Measurements from ENCODE around the gene ZNF80. TPM values are rescaled to one million over a fixed set of nuclear protein-coding genes. Genes with fewer than 3 reads are reported as not detected.
"Not testable (repeated sequence)": the region's sequence is repeated elsewhere in the genome, so short reads cannot be mapped to it uniquely, and the experiment has no call there.

ZNF80 gene
- not detected in 2 replicates for total RNA-seq (2014; rRNA removed; shearing (Covaris generic))

- DNase-seq (ENCODE audit: low spot score), result not testable (repeated sequence)
Observed at GRCh38 chr3:114237478-114237877, at the start of gene ZNF80. ZNF80 (minus strand) TSS chr3:114237578; CDS start chr3:114237074, 504 bp downstream.

DNA sequence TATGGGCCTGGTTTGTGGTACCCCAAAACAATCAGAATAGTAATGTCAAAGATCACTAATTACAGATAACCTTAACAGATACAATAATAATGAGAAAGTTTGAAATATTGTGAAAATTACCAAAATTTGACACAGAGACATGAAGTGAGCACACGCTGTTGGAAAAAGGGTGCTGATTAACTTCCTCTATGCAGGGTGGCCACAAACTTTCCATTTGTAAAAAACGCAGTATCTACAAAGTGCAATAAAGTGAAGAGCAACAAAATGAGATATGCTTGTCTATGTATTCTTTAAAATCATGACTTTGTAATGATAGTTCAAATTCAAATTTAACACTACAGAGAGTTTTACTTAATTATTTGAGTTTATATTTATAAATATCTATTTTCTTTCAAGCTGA lies 48.9 kb upstream of the ZNF80 start:
- no peak for DNase-seq (ENCODE audit: low spot score)

GRCh38 chr3:114285648-114286230 lies 48.4 kb upstream of the ZNF80 start:
- DNase-seq (ENCODE audit: low spot score), result no peak

DNA sequence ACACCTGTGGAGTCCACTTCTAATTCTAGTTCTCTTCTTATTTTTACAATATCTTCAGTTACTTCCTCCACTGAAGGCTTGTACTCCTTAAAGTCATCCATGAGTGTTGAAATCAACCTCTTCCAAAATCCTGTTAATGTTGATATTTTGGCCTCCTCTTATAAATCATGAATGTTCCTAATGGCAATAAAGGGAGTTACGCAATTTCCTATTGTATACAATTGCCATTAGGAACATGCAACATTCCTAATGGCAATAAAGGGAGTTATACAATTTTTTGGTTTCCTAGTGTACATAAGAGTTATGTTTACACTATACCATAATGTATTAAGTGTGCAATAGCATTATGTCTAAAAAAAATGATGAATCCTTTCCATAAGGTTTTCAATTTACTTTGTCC lies 47.3 kb upstream of the ZNF80 start:
- no peak for DNase-seq (ENCODE audit: low spot score)

DNA sequence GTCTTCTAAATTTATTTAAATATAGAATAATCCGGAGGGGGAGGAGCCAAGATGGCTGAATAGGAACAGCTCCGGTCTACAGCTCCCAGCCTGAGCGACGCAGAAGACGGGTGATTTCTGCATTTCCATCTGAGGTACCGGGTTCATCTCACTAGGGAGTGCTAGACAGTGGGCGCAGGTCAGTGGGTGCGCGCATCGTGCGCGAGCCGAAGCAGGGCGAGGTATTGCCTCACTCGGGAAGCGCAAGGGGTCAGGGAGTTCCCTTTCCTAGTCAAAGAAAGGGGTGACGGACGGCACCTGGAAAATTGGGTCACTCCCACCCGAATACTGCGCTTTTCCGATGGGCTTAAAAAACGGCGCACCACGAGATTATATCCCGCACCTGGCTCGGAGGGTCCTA lies 39.5 kb upstream of the ZNF80 start:
- not testable (repeated sequence) for DNase-seq (ENCODE audit: low spot score)

GRCh38 chr3:114274929-114275328 lies 37.6 kb upstream of the ZNF80 start:
- peak; percentile 22 for DNase-seq (ENCODE audit: low spot score)

GRCh38 chr3:114272271-114272670 lies 34.9 kb upstream of the ZNF80 start:
- DNase-seq (ENCODE audit: low spot score), result no peak

- DNase-seq (ENCODE audit: low spot score), result no peak
Observed at GRCh38 chr3:114270019-114270418, 32.6 kb upstream of the ZNF80 start.

GRCh38 chr3:114260152-114260551 lies 22.8 kb upstream of the ZNF80 start:
- DNase-seq (ENCODE audit: low spot score), result no peak

DNA sequence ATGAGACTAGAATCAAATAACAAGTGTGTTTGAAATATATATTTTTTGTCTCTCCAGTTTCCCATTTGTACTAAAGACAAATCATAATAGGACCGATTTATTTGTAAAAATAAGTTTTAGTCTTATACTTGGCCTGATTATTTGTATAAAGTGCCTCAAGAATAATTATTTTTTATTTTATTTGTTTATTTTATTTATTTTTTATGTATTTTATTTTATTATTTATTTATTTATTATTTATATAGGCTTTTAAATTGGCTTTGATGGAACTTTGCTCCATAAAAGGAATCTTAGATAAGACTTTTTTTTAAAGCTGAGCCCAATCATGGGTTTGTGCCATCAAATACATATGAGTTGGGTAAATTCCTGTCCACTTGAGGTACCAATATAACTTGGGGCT lies 22.2 kb upstream of the ZNF80 start:
- no peak for DNase-seq (ENCODE audit: low spot score)

GRCh38 chr3:114253505-114253904 lies 16.1 kb upstream of the ZNF80 start:
- no peak for DNase-seq (ENCODE audit: low spot score)

GRCh38 chr3:114252954-114253353 lies 15.6 kb upstream of the ZNF80 start:
- no peak for DNase-seq (ENCODE audit: low spot score)

DNA sequence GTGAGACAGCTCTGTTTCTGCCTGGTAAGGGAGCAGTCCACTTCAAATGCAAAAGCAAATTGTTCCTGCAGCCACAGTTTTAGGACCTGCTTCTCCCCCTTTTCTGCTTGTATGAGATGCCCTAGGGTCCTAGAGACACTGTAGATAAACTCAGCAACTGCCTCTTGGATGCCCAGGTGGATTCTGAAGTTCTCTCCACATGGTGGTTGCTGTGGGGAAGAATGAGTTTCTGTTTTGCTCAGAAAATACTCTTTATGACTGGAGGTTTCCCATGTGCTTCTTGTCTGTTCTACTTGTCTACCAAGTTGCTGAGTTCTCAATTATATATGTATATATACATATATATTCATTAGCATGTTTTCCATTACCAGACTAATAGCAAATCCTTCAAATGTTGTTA lies 5.6 kb upstream of the ZNF80 start:
- no peak for DNase-seq (ENCODE audit: low spot score)

- DNase-seq (ENCODE audit: low spot score), result no peak
Observed at GRCh38 chr3:114241262-114241661, 3.9 kb upstream of the ZNF80 start.

DNA sequence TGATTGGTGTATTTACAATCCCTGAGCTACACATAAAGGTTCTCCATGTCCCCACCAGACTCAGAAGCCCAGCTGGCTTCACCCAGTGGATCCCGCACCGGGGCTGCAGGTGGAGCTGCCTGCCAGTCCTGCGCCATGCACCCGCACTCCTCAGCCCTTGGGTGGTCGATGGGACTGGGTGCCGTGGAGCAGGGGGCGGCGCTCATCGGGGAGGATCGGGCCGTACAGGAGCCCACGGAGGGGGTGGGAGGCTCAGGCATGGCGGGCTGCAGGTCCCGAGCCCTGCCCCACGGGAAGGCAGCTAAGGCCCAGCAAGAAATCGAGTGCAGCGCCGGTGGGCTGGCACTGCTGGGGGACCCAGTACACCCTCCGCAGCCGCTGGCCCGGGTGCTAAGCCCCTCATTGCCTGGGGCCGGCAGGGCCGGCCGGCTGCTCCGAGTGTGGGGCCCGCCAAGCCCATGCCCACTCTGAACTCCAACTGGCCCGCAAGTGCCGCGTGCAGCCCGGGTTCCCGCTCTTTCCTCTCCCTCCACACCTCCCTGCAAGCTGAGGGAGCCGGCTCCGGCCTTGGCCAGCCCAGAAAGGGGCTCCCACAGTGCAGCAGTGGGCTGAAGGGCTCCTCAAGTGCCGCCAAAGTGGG lies 888 bp upstream of the ZNF80 start:
- DNase-seq (ENCODE audit: low spot score), result not testable (repeated sequence)

DNA sequence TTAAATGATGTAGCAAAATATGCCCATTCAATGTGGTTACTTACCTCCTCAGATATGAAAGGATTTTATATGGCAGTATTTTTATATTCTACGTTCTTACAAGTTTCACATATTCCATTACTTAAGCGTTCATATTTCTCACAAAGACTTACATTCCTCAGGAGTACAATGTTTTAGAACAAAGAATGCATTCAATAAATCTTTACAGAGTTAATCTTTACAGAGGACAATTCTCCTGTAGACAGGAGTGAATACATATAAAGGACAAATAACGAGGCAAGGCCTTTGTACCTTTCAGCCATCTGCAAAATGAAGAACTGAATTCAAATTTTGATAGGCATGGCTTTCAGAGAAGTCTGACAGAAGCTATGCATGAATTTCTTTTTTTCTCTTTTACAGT lies 1.9 kb downstream of the ZNF80 start:
- DNase-seq (ENCODE audit: low spot score), result no peak

- no peak for DNase-seq (ENCODE audit: low spot score)
Observed at GRCh38 chr3:114234745-114235144, 2.6 kb downstream of the ZNF80 start.

DNA sequence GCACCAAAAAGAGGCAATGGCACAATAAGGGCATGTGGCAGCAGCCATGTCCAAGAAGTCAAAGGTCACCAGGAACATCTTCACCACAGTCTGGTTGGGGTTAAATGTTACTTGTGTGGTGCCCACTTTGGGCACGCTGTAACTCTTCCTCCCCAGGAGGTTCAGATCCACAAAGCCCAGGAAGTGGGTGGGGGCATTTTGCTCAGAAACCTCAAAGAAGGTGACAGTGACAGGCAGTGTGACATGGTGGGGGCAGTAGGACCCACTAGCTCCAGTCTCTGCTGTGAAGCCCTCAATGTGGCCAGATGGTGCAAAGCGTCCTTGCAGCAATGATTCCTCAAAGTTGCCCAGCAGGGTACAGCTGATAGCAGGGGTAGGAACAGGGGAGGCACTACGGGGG lies 5.8 kb downstream of the ZNF80 start:
- no peak for DNase-seq (ENCODE audit: low spot score)

DNA sequence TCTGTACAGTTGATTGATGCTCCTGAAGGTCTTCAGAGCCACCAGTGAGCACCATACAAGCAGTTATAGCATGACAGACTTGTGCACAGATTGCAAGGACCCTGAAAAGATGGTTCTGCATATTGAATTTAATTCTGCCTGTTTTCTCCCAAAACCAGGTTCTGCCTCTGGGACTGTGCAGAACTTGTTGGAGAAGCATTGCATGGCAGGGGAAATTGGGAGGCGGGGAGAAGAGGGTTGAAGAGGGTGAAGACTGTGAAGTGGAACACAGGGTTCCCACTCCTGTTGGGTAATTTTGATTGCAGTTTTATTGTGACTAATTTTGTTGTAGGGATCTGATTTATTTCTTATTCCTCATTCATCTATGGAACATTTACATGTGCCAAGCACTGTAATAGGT lies 10.3 kb downstream of the ZNF80 start:
- no peak for DNase-seq (ENCODE audit: low spot score)

GRCh38 chr3:114226313-114226712 lies 11.1 kb downstream of the ZNF80 start:
- no peak for DNase-seq (ENCODE audit: low spot score)

GRCh38 chr3:114223143-114223542 lies 14.2 kb downstream of the ZNF80 start:
- DNase-seq (ENCODE audit: low spot score), result no peak

DNA sequence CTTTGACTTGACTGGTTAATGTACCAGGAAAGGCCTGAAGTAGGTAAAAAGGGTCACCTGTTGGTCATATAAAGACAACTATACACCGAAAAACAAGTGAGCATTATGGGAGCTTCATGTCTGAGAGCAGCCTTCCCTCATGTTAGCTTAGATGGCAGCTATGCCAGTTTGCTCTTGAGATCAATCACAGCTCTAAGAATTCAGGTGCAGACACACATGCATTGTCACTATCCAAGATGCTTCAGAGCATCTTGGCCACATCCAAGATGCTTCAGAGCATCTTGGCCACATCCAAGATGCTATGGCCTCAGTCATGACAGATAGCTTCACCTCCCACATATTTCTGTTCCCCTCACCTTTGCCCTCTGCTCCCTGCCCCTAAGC lies 15.5 kb downstream of the ZNF80 start:
- no peak for DNase-seq (ENCODE audit: low spot score)

GRCh38 chr3:114221165-114221880 lies 16.1 kb downstream of the ZNF80 start:
- no peak for DNase-seq (ENCODE audit: low spot score)

All from A172 (cell line).